ACHN (cell line): ENCODE data around the gene VWA1.
"Not testable (repeated sequence)": the region's sequence is repeated elsewhere in the genome, so short reads cannot be mapped to it uniquely, and the experiment has no call there.

Experiments
- DNase-seq: peaks from one replicate; pipeline ENCODE4 v3.0.0-alpha.2; 2015
- in situ Hi-C: cut with HindIII; loops from 2 replicates; pipeline ENCODE4 v1.10.0; 2017; ENCODE audit warnings: low sequenced_read_pairs, low pct_ligation_motif_present, low pct_unique_long_range_greater_than_20kb

The VWA1 gene

GRCh38 chr1:1446631-1447030, 11.1 kb downstream of the VWA1 start:
- DNase-seq, in situ Hi-C loops: not testable (repeated sequence)

GRCh38 chr1:1449099-1449739, 13.7 kb downstream of the VWA1 start, which contains the start of gene ATAD3C:
Gene ATAD3C (plus strand): TSS chr1:1449689. CDS start chr1:1450684, 995 bp downstream.
- in situ Hi-C loops, result no loop called here
- DNase-seq, result no peak

GRCh38 chr1:1450616-1451015, 15.1 kb downstream of the VWA1 start:
- in situ Hi-C loops, DNase-seq: not testable (repeated sequence)

- DNase-seq, result no peak
- in situ Hi-C loops, result no loop called here
These were observed 16.3 kb downstream of the VWA1 start for GRCh38 chr1:1451696-1452364.

GRCh38 chr1:1452365-1452739, 16.9 kb downstream of the VWA1 start:
- DNase-seq, in situ Hi-C loops: not testable (repeated sequence)

GRCh38 chr1:1452882-1453281, 17.4 kb downstream of the VWA1 start:
- in situ Hi-C loops, result no loop called here
- no peak for DNase-seq

- in situ Hi-C loops, DNase-seq: not testable (repeated sequence)
These were observed 19.0 kb downstream of the VWA1 start for GRCh38 chr1:1454286-1455056.

- in situ Hi-C loops, result no loop called here
- DNase-seq, result no peak
These were observed 19.9 kb downstream of the VWA1 start for GRCh38 chr1:1455366-1455884.

GRCh38 chr1:1455934-1456333, 20.4 kb downstream of the VWA1 start:
- in situ Hi-C loops, result not testable (repeated sequence)

GRCh38 chr1:1456683-1457255, 21.3 kb downstream of the VWA1 start:
- in situ Hi-C loops, DNase-seq: not testable (repeated sequence)

More at GRCh38 chr1:1455934-1456333, 20.4 kb downstream of the VWA1 start:
- not testable (repeated sequence) for DNase-seq

GRCh38 chr1:1459156-1459555, 23.7 kb downstream of the VWA1 start:
- DNase-seq, in situ Hi-C loops: not testable (repeated sequence)

- DNase-seq, in situ Hi-C loops: not testable (repeated sequence)
These were observed 24.2 kb downstream of the VWA1 start for GRCh38 chr1:1459711-1460110.

GRCh38 chr1:1460540-1461130, 25.1 kb downstream of the VWA1 start:
- in situ Hi-C loops, result no loop called here
- no peak for DNase-seq

- no peak for DNase-seq
- in situ Hi-C loops, result no loop called here
These were observed 26.3 kb downstream of the VWA1 start for GRCh38 chr1:1461721-1462317.

- DNase-seq, result no peak
- in situ Hi-C loops, result no loop called here
These were observed 27.0 kb downstream of the VWA1 start for GRCh38 chr1:1462318-1462966.

- no peak for DNase-seq
- in situ Hi-C loops, result no loop called here
These were observed 27.8 kb downstream of the VWA1 start for GRCh38 chr1:1463312-1463711.

GRCh38 chr1:1468196-1468985, 32.9 kb downstream of the VWA1 start:
- in situ Hi-C loops, DNase-seq: not testable (repeated sequence)
